Measurements from ENCODE around the gene ELL. TPM values are rescaled to one million over a fixed set of nuclear protein-coding genes. Genes with fewer than 3 reads are reported as not detected.

The ELL gene
- total and polyA plus RNA-seq, 9 of the 15 experiments (the other 6 are each of a cell fraction or from before 2014, with no cell fraction given): 0.24 to 22.5 (median 4.1) TPM

DNA sequence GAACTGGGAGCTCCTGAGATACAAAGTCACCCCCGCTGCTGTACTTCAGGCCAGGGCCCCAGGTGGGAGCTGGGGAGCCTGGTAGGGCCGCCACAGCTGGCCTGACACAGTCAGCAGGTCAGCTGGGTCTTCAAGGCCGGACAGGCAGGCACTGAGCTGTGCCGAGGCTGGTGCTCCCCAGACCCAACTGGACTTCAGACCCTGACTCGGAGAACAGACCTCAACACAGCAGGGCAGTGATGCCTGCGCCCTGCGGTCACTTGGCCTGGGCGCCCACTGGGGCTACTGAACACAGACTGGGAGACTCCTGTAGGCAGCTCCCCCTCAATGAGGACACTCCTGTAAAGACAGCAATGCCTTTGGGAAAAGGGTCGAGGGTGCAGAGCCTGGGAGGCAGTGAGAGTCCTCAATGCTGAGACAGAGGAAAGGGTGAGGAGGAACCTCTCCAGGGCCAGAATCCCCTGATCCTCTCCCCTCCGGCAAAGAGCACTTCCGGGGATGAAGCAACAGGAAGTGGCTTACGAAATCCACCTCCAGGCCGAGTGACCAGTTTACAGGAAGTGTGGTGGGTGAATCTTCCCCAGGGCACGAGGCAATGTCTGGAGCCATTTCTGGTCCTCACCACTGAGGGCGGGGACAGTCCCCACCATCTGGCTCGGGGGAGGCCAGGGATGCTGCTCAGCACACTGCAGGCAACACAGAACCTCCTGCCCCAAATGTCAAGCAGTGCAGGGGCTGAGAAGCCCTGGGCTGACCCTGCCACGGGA, 43.1 kb downstream of the ELL start (continued):
- no peak for TF ChIP-seq ZFP30 (CRISPR knock-in tag; IDR thresholded peaks at IDR 0.05; ENCODE audit: borderline replicate concordance)
- TF ChIP-seq PML (IDR thresholded peaks at IDR 0.05; ENCODE audit: low read length): no peak
- TF ChIP-seq, protein P1, sequence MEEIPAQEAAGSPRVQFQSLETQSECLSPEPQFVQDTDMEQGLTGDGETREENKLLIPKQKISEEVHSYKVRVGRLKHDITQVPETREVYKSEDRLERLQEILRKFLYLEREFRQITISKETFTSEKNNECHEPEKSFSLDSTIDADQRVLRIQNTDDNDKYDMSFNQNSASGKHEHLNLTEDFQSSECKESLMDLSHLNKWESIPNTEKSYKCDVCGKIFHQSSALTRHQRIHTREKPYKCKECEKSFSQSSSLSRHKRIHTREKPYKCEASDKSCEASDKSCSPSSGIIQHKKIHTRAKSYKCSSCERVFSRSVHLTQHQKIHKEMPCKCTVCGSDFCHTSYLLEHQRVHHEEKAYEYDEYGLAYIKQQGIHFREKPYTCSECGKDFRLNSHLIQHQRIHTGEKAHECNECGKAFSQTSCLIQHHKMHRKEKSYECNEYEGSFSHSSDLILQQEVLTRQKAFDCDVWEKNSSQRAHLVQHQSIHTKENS (CRISPR knock-in tag; IDR thresholded peaks at IDR 0.05): no peak
- TF ChIP-seq, protein P2, sequence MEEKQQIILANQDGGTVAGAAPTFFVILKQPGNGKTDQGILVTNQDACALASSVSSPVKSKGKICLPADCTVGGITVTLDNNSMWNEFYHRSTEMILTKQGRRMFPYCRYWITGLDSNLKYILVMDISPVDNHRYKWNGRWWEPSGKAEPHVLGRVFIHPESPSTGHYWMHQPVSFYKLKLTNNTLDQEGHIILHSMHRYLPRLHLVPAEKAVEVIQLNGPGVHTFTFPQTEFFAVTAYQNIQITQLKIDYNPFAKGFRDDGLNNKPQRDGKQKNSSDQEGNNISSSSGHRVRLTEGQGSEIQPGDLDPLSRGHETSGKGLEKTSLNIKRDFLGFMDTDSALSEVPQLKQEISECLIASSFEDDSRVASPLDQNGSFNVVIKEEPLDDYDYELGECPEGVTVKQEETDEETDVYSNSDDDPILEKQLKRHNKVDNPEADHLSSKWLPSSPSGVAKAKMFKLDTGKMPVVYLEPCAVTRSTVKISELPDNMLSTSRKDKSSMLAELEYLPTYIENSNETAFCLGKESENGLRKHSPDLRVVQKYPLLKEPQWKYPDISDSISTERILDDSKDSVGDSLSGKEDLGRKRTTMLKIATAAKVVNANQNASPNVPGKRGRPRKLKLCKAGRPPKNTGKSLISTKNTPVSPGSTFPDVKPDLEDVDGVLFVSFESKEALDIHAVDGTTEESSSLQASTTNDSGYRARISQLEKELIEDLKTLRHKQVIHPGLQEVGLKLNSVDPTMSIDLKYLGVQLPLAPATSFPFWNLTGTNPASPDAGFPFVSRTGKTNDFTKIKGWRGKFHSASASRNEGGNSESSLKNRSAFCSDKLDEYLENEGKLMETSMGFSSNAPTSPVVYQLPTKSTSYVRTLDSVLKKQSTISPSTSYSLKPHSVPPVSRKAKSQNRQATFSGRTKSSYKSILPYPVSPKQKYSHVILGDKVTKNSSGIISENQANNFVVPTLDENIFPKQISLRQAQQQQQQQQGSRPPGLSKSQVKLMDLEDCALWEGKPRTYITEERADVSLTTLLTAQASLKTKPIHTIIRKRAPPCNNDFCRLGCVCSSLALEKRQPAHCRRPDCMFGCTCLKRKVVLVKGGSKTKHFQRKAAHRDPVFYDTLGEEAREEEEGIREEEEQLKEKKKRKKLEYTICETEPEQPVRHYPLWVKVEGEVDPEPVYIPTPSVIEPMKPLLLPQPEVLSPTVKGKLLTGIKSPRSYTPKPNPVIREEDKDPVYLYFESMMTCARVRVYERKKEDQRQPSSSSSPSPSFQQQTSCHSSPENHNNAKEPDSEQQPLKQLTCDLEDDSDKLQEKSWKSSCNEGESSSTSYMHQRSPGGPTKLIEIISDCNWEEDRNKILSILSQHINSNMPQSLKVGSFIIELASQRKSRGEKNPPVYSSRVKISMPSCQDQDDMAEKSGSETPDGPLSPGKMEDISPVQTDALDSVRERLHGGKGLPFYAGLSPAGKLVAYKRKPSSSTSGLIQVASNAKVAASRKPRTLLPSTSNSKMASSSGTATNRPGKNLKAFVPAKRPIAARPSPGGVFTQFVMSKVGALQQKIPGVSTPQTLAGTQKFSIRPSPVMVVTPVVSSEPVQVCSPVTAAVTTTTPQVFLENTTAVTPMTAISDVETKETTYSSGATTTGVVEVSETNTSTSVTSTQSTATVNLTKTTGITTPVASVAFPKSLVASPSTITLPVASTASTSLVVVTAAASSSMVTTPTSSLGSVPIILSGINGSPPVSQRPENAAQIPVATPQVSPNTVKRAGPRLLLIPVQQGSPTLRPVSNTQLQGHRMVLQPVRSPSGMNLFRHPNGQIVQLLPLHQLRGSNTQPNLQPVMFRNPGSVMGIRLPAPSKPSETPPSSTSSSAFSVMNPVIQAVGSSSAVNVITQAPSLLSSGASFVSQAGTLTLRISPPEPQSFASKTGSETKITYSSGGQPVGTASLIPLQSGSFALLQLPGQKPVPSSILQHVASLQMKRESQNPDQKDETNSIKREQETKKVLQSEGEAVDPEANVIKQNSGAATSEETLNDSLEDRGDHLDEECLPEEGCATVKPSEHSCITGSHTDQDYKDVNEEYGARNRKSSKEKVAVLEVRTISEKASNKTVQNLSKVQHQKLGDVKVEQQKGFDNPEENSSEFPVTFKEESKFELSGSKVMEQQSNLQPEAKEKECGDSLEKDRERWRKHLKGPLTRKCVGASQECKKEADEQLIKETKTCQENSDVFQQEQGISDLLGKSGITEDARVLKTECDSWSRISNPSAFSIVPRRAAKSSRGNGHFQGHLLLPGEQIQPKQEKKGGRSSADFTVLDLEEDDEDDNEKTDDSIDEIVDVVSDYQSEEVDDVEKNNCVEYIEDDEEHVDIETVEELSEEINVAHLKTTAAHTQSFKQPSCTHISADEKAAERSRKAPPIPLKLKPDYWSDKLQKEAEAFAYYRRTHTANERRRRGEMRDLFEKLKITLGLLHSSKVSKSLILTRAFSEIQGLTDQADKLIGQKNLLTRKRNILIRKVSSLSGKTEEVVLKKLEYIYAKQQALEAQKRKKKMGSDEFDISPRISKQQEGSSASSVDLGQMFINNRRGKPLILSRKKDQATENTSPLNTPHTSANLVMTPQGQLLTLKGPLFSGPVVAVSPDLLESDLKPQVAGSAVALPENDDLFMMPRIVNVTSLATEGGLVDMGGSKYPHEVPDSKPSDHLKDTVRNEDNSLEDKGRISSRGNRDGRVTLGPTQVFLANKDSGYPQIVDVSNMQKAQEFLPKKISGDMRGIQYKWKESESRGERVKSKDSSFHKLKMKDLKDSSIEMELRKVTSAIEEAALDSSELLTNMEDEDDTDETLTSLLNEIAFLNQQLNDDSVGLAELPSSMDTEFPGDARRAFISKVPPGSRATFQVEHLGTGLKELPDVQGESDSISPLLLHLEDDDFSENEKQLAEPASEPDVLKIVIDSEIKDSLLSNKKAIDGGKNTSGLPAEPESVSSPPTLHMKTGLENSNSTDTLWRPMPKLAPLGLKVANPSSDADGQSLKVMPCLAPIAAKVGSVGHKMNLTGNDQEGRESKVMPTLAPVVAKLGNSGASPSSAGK (IDR thresholded peaks at IDR 0.05): no peak; the same call in 1 of the 2 replicates
- no peak for TF ChIP-seq BMI1 (IDR thresholded peaks at IDR 0.05; ENCODE audit: low read length)
